ENCODE data around the gene NT5C3A.
"Not testable (repeated sequence)": the region's sequence is repeated elsewhere in the genome, so short reads cannot be mapped to it uniquely, and the experiment has no call there.

GRCh38 chr7:32999380-32999779 is 63.2 kb downstream of the NT5C3A start:
- not testable (repeated sequence) for TF ChIP-seq CTCF (IDR thresholded peaks at IDR 0.05; ENCODE audit: poor library complexity); EZH2 (IDR thresholded peaks at IDR 0.05; ENCODE audit: borderline replicate concordance)
